ENCODE results near the gene PCDHA11. TPM values are rescaled to one million over a fixed set of nuclear protein-coding genes. Genes with fewer than 3 reads are reported as not detected.
"Not testable (repeated sequence)": the region's sequence is repeated elsewhere in the genome, so short reads cannot be mapped to it uniquely, and the experiment has no call there.

Gene PCDHA11
- total RNA-seq, 4 donors from 2014 or later = 0.17 to 0.94 (median 0.34) TPM; not detected in 1

DNA sequence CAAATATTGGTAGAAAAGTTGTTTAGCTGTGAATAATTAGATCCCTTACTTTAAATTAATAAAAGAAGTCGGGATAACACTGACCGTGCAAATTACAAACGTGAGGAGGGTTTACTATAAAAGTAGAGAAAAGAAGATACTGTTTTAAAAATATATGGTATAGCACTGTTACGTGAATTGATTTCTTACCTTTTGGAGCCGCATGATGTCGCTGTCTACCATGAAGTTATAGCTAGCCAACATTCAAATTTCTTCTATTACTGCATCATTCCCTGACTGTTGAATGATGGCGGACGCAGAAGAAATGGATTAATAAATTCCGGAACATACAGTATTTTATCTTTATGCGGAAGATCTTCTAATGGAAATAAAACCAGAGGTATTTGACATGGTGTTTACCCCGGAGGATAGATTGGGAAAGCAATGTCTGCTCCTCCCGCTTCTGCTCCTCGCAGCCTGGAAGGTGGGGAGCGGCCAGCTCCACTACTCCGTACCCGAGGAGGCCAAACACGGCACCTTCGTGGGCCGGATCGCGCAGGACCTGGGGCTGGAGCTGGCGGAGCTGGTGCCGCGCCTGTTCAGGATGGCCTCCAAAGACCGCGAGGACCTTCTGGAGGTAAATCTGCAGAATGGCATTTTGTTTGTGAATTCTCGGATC lies 40.9 kb upstream of the PCDHA11 start, which contains the start of gene PCDHA6:
Gene PCDHA6 (plus strand): TSS at position 257 of the 658 bp plus-strand sequence. CDS start 132 bp downstream, at position 389.
- DNase-seq (ENCODE audit: low spot score in 2 of 2) = no peak
- intact Hi-C loops (cut with DNase I; ENCODE audit: low total_unique reads) = no loop called here
- 20 to 22% methylated on average over 27 of the region's 27 CpGs for WGBS, 2 donors
- TF ChIP-seq, protein P1, sequence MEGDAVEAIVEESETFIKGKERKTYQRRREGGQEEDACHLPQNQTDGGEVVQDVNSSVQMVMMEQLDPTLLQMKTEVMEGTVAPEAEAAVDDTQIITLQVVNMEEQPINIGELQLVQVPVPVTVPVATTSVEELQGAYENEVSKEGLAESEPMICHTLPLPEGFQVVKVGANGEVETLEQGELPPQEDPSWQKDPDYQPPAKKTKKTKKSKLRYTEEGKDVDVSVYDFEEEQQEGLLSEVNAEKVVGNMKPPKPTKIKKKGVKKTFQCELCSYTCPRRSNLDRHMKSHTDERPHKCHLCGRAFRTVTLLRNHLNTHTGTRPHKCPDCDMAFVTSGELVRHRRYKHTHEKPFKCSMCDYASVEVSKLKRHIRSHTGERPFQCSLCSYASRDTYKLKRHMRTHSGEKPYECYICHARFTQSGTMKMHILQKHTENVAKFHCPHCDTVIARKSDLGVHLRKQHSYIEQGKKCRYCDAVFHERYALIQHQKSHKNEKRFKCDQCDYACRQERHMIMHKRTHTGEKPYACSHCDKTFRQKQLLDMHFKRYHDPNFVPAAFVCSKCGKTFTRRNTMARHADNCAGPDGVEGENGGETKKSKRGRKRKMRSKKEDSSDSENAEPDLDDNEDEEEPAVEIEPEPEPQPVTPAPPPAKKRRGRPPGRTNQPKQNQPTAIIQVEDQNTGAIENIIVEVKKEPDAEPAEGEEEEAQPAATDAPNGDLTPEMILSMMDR (IDR thresholded peaks at IDR 0.05) = no peak
- no peak for TF ChIP-seq POLR2A (IDR thresholded peaks at IDR 0.05)
- H3K4me3 ChIP-seq (ENCODE audit: low read depth, poor library complexity, severe bottlenecking) = no peak within 1 kb of the TSS

DNA sequence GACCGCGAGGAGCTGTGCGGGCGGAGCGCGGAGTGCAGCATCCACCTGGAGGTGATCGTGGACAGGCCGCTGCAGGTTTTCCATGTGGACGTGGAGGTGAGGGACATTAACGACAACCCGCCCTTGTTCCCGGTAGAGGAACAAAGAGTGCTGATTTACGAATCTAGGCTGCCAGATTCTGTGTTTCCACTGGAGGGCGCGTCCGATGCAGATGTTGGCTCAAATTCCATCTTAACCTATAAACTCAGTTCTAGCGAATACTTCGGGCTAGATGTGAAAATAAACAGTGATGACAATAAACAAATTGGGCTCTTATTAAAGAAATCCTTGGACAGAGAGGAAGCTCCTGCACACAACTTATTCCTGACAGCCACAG lies 40.4 kb upstream of the PCDHA11 start:
- WGBS, 2 donors = 27 to 29% methylated on average over 18 of the region's 18 CpGs
- no peak overlapping the region for H3K4me3 ChIP-seq (ENCODE audit: low read depth, poor library complexity, severe bottlenecking)
- no peak for DNase-seq (ENCODE audit: low spot score in 2 of 2)
- intact Hi-C loops (cut with DNase I; ENCODE audit: low total_unique reads) = no loop called here
- TF ChIP-seq, protein P1 (IDR thresholded peaks at IDR 0.05) = no peak
- no peak for TF ChIP-seq POLR2A (IDR thresholded peaks at IDR 0.05)

DNA sequence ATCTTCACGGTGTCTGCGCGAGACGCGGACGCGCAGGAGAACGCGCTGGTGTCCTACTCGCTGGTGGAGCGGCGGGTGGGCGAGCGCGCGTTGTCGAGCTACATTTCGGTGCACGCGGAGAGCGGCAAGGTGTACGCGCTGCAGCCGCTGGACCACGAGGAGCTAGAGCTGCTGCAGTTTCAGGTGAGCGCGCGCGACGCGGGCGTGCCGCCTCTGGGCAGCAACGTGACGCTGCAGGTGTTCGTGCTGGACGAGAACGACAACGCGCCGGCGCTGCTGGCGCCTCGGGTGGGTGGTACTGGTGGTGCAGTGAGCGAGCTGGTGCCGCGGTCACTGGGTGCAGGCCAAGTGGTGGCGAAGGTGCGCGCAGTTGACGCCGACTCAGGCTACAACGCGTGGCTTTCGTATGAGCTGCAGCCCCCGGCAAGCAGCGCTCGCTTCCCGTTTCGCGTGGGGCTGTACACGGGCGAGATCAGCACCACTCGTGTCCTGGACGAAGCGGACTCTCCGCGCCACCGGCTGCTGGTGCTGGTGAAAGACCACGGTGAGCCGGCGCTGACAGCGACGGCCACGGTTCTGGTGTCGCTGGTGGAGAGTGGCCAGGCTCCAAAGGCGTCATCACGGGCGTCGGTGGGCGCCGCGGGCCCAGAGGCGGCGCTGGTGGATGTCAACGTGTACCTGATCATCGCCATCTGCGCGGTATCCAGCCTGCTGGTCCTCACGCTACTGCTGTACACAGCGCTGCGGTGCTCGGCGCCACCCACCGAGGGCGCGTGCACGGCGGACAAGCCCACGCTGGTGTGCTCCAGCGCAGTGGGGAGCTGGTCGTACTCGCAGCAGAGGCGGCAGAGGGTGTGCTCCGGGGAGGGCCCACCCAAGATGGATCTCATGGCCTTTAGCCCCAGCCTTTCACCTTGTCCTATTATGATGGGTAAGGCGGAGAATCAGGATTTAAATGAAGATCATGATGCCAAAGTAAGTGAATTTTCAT lies 39.0 kb upstream of the PCDHA11 start:
- intact Hi-C loops (cut with DNase I; ENCODE audit: low total_unique reads) = not testable (repeated sequence)
- 49 to 53% methylated on average over 55 to 77 of the region's 106 CpGs for WGBS, 2 donors

DNA sequence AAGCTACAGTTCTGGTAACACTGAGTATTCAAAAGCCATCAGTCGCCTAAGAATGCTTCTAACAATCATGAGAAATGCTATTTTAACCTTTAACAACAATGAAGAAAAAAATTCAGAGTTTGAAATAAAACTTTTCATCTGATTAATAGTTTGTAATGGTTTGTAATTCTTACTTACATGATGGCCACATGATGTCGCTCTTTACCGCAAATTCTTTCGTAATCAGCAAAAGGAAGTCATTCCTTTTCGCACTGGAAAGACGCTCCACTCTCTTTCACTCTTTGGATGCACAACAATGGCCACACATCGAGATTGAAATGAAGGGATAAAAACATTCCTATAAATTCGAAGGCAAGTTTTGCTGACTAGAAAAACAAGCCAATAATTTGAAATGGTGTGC lies 34.8 kb upstream of the PCDHA11 start, which contains the start of gene PCDHA7:
Gene PCDHA7 (plus strand): TSS at position 277 of the 400 bp plus-strand sequence. CDS start 115 bp downstream, at position 392.
- no peak within 1 kb of the TSS for H3K4me3 ChIP-seq (ENCODE audit: low read depth, poor library complexity, severe bottlenecking)
- WGBS, 2 donors = 11 to 19% methylated on average over 8 of the region's 8 CpGs
- no peak for DNase-seq (ENCODE audit: low spot score in 2 of 2)

More for the DNA sequence above, 39.0 kb upstream of the PCDHA11 start:
- H3K4me3 ChIP-seq (ENCODE audit: low read depth, poor library complexity, severe bottlenecking); DNase-seq (ENCODE audit: low spot score in 2 of 2): not testable (repeated sequence)

DNA sequence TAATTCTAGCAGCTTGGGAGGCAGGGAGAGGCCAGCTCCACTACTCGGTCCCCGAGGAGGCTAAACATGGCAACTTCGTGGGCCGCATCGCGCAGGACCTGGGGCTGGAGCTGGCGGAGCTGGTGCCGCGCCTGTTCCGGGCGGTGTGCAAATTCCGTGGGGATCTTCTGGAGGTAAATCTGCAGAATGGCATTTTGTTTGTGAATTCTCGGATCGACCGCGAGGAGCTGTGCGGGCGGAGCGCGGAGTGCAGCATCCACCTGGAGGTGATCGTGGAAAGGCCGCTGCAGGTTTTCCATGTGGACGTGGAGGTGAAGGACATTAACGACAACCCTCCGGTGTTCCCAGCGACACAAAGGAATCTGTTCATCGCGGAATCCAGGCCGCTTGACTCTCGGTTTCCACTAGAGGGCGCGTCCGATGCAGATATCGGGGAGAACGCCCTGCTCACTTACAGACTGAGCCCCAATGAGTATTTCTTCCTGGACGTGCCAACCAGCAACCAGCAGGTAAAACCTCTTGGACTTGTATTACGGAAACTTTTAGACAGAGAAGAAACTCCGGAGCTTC lies 34.2 kb upstream of the PCDHA11 start:
- WGBS, 2 donors = 26 to 31% methylated on average over 26 to 28 of the region's 38 CpGs
- intact Hi-C loops (cut with DNase I; ENCODE audit: low total_unique reads); DNase-seq (ENCODE audit: low spot score in 2 of 2); H3K4me3 ChIP-seq (ENCODE audit: low read depth, poor library complexity, severe bottlenecking): not testable (repeated sequence)

More for the DNA sequence above, 34.8 kb upstream of the PCDHA11 start, which contains the start of gene PCDHA7:
- intact Hi-C loops (cut with DNase I; ENCODE audit: low total_unique reads) = no loop called here
- TF ChIP-seq, protein P1 (IDR thresholded peaks at IDR 0.05) = no peak
- TF ChIP-seq POLR2A (IDR thresholded peaks at IDR 0.05) = no peak

DNA sequence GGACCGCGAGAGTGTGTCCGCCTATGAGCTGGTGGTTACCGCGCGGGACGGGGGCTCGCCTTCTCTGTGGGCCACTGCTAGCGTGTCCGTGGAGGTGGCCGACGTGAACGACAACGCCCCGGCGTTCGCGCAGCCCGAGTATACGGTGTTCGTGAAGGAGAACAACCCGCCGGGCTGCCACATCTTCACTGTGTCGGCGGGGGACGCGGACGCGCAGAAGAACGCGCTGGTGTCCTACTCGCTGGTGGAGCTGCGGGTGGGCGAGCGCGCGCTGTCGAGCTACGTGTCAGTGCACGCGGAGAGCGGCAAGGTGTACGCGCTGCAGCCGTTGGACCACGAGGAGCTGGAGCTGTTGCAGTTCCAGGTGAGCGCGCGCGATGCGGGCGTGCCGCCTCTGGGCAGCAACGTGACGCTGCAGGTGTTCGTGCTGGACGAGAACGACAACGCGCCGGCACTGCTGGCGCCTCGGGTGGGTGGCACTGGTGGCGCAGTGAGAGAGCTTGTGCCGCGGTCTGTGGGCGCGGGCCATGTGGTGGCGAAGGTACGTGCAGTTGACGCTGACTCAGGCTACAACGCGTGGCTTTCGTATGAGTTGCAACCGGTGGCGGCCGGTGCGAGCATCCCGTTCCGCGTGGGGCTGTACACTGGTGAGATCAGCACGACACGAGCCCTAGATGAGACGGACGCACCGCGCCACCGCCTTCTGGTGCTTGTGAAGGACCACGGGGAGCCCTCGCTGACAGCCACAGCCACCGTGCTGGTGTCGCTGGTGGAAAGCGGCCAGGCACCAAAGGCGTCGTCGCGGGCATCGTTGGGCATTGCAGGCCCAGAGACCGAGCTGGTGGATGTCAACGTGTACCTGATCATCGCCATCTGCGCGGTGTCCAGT lies 32.9 kb upstream of the PCDHA11 start:
- no peak for DNase-seq (ENCODE audit: low spot score in 2 of 2)
- TF ChIP-seq POLR2A (IDR thresholded peaks at IDR 0.05) = no peak
- TF ChIP-seq, protein P1 (IDR thresholded peaks at IDR 0.05) = no peak
- intact Hi-C loops (cut with DNase I; ENCODE audit: low total_unique reads) = no loop called here
- no peak overlapping the region for H3K4me3 ChIP-seq (ENCODE audit: low read depth, poor library complexity, severe bottlenecking)
- 51 to 56% methylated on average over 71 to 100 of the region's 103 CpGs for WGBS, 2 donors

Data from lower leg skin (tissue), 4 donors.